Ectodermal cell (in vitro differentiated cells): Measurements from ENCODE around the gene OSTM1.
"Not testable (repeated sequence)": the region's sequence is repeated elsewhere in the genome, so short reads cannot be mapped to it uniquely, and the experiment has no call there.

Source experiments
- H3K27ac ChIP-seq: 2 replicates; pipeline ENCODE4 v1.7.0; 2013; ENCODE audit warnings: mild to moderate bottlenecking, low read depth, low read length; ENCODE audit not compliant: insufficient read depth, poor library complexity, severe bottlenecking
- H3K27me3 ChIP-seq: 2 replicates; pipeline ENCODE4 v1.7.0; 2013; ENCODE audit warnings: mild to moderate bottlenecking, low read length; ENCODE audit not compliant: insufficient read depth, control insufficient read depth, poor library complexity, severe bottlenecking
- H3K36me3 ChIP-seq: one replicate; pipeline ENCODE4 v1.7.0; 2013; ENCODE audit warnings: low read length; ENCODE audit not compliant: control insufficient read depth, insufficient read depth
- H3K4me1 ChIP-seq: one replicate; pipeline ENCODE4 v1.7.0; 2013; ENCODE audit warnings: low read length; ENCODE audit not compliant: control insufficient read depth, insufficient read depth
- H3K4me3 ChIP-seq: 2 replicates; pipeline ENCODE4 v1.7.0; 2013; ENCODE audit warnings: low read depth, low read length, control low read depth; ENCODE audit not compliant: insufficient read depth
- H3K9me3 ChIP-seq: 2 replicates; pipeline ENCODE4 v1.7.0; 2013; ENCODE audit warnings: mild to moderate bottlenecking, low read length, moderate library complexity; ENCODE audit not compliant: control insufficient read depth
- WGBS, 2 experiments: methylation state at CpG; one replicate each; pipeline ENCODE4 v1.1.7; 2013; ENCODE audit warnings: missing lambda C conversion rate in 2 of 2; 5-methylcytosine and 5-hydroxymethylcytosine counted together

Gene OSTM1

GRCh38 chr6:108027594-108027993, 46.9 kb downstream of the OSTM1 start:
- 61 to 70% methylated on average over 3 of the region's 3 CpGs for WGBS, 2 experiments

GRCh38 chr6:108027056-108027455, 47.5 kb downstream of the OSTM1 start:
- Histone ChIP-seq H3K27ac (no peak overlapping the region), H3K27me3 (peaks cover 9% of the 10 kb centered on the region), H3K36me3 (no peaks in the 10 kb centered on the region), H3K9me3 (no peaks in the 10 kb centered on the region), H3K4me1 (no peaks in the 10 kb centered on the region), H3K4me3 (no peak overlapping the region)
- WGBS, 2 experiments, result 93 to 95% methylated on average over 3 of the region's 3 CpGs

More at GRCh38 chr6:108027594-108027993, 46.9 kb downstream of the OSTM1 start:
- Histone ChIP-seq H3K9me3 (no peaks in the 10 kb centered on the region), H3K4me3 (no peak overlapping the region), H3K4me1 (no peaks in the 10 kb centered on the region), H3K27ac (no peak overlapping the region), H3K36me3 (no peaks in the 10 kb centered on the region), H3K27me3 (peaks cover 13% of the 10 kb centered on the region)

- WGBS, 2 experiments, result 90 to 93% methylated on average over 6 of the region's 6 CpGs
- H3K4me3 ChIP-seq, result no peak overlapping the region
- no peak overlapping the region for H3K27ac ChIP-seq
- peaks cover 5% of the 10 kb centered on the region for H3K27me3 ChIP-seq
- H3K9me3 ChIP-seq, result no peaks in the 10 kb centered on the region
- no peaks in the 10 kb centered on the region for H3K36me3 ChIP-seq
- no peaks in the 10 kb centered on the region for H3K4me1 ChIP-seq
Measured at GRCh38 chr6:108024427-108025073, 50.0 kb downstream of the OSTM1 start.

- 93 to 94% methylated on average over 6 of the region's 6 CpGs for WGBS, 2 experiments
- H3K36me3 ChIP-seq, result no peaks in the 10 kb centered on the region
- no peaks in the 10 kb centered on the region for H3K9me3 ChIP-seq
- no peaks in the 10 kb centered on the region for H3K27me3 ChIP-seq
- H3K4me1 ChIP-seq, result no peaks in the 10 kb centered on the region
- H3K27ac ChIP-seq, result no peak overlapping the region
- no peak overlapping the region for H3K4me3 ChIP-seq
Measured at GRCh38 chr6:108020472-108021116, 53.9 kb downstream of the OSTM1 start.

GRCh38 chr6:108016283-108016682, 58.3 kb downstream of the OSTM1 start:
- not testable (repeated sequence) for H3K9me3 ChIP-seq, H3K4me1 ChIP-seq, H3K27me3 ChIP-seq, H3K36me3 ChIP-seq, H3K4me3 ChIP-seq, H3K27ac ChIP-seq
- 91 to 94% methylated on average over 6 of the region's 6 CpGs for WGBS, 2 experiments

- no peaks in the 10 kb centered on the region for H3K27me3 ChIP-seq
- H3K27ac ChIP-seq, result no peak overlapping the region
- 75 to 83% methylated on average over 5 of the region's 6 CpGs for WGBS, 2 experiments
- H3K36me3 ChIP-seq, result no peaks in the 10 kb centered on the region
- no peak overlapping the region for H3K4me3 ChIP-seq
- no peaks in the 10 kb centered on the region for H3K4me1 ChIP-seq
- no peaks in the 10 kb centered on the region for H3K9me3 ChIP-seq
Measured at GRCh38 chr6:108013787-108014439, 60.6 kb downstream of the OSTM1 start.

GRCh38 chr6:108009894-108010293, 64.6 kb downstream of the OSTM1 start:
- Histone ChIP-seq H3K27me3 (no peaks in the 10 kb centered on the region), H3K4me3 (no peak overlapping the region), H3K36me3 (no peaks in the 10 kb centered on the region), H3K9me3 (no peaks in the 10 kb centered on the region), H3K4me1 (no peaks in the 10 kb centered on the region), H3K27ac (no peak overlapping the region)

GRCh38 chr6:108009258-108009657, 65.3 kb downstream of the OSTM1 start:
- H3K9me3 ChIP-seq, H3K27me3 ChIP-seq, H3K4me1 ChIP-seq, H3K36me3 ChIP-seq, H3K4me3 ChIP-seq, H3K27ac ChIP-seq: not testable (repeated sequence)
- 89 to 91% methylated on average over 1 of the region's 1 CpG for WGBS, 2 experiments

GRCh38 chr6:108008363-108008762, 66.2 kb downstream of the OSTM1 start:
- Histone ChIP-seq H3K4me1 (no peaks in the 10 kb centered on the region), H3K27ac (no peak overlapping the region), H3K36me3 (no peaks in the 10 kb centered on the region), H3K4me3 (no peak overlapping the region), H3K27me3 (no peaks in the 10 kb centered on the region), H3K9me3 (no peaks in the 10 kb centered on the region)
- WGBS, 2 experiments, result 90 to 94% methylated on average over 1 of the region's 1 CpG

GRCh38 chr6:108005961-108006360, 68.6 kb downstream of the OSTM1 start:
- no peaks in the 10 kb centered on the region for H3K9me3 ChIP-seq
- H3K27ac ChIP-seq, result no peak overlapping the region
- H3K4me1 ChIP-seq, result no peaks in the 10 kb centered on the region
- no peak overlapping the region for H3K4me3 ChIP-seq
- no peaks in the 10 kb centered on the region for H3K27me3 ChIP-seq
- no peaks in the 10 kb centered on the region for H3K36me3 ChIP-seq
- WGBS, 2 experiments, result 94 to 97% methylated on average over 2 to 3 of the region's 3 CpGs
